Panc1 (cell line): ENCODE data around the gene HCN2. TPM values are rescaled to one million over a fixed set of nuclear protein-coding genes. Genes with fewer than 3 reads are reported as not detected.

Experiments
- ATAC-seq: fragments of 200-7000 bp; cut with Tn5 transposase; 2 replicates; pipeline ENCODE4 v1.9.1; 2020; ENCODE audit warnings: mild to moderate bottlenecking, moderate library complexity
- BruUV-seq: library from RNA; stranded (reverse); fragments of 400-500 nt; replicated peaks from 2 replicates; lab custom pipeline; 2021; lab: Mats Ljungman, UMichigan
- CTCF ChIA-PET: fragments of 300-600 bp; sonication (Branson Sonifier 250); formaldehyde crosslinking; loops from one replicate; lab custom pipeline; 2022; ENCODE audit warnings: antibody characterized with exemption; lab: Charles Lee
- POLR2A ChIA-PET: fragments of 300-600 bp; sonication (Branson Sonifier 250); formaldehyde crosslinking; loops from one replicate; lab custom pipeline; 2022; ENCODE audit warnings: antibody characterized with exemption; lab: Charles Lee
- DNase-seq: peaks from one replicate; pipeline ENCODE4 v3.0.0-alpha.2; 2010; ENCODE audit warnings: low read depth, low spot score
- H3K27ac ChIP-seq: 2 replicates; pipeline ENCODE4 v1.5.1; 2011; ENCODE audit warnings: mild to moderate bottlenecking, low read length, inconsistent platforms
- H3K27me3 ChIP-seq: fragments of 200-500 bp; sonication (Bioruptor generic); 2 replicates; pipeline ENCODE4 v1.6.0; 2014; ENCODE audit warnings: low read length, inconsistent platforms; ENCODE audit not compliant: control insufficient read depth, insufficient read depth
- H3K36me3 ChIP-seq: fragments of 200-500 bp; sonication (Bioruptor generic); 2 replicates; pipeline ENCODE4 v1.5.1; 2014; ENCODE audit warnings: inconsistent platforms, mild to moderate bottlenecking, low read length, moderate library complexity; ENCODE audit not compliant: control insufficient read depth, insufficient read depth
- H3K4me1 ChIP-seq: 2 replicates; pipeline ENCODE4 v1.5.1; 2011; ENCODE audit warnings: inconsistent platforms, mild to moderate bottlenecking, low read length, moderate library complexity; ENCODE audit not compliant: control insufficient read depth, insufficient read depth
- H3K4me3 ChIP-seq, 2 experiments: 2 replicates each; pipeline ENCODE4 v1.5.1; 2011 to 2012; ENCODE audit warnings: low read depth in 2 of 2, low read length in 2 of 2, mild to moderate bottlenecking in 2 of 2, inconsistent platforms in 1 of 2, moderate library complexity in 1 of 2
- H3K9me3 ChIP-seq: fragments of 200-500 bp; sonication (Bioruptor generic); 2 replicates; pipeline ENCODE4 v1.5.1; 2014; ENCODE audit warnings: low read depth, mild to moderate bottlenecking, inconsistent platforms, low read length, moderate library complexity; ENCODE audit not compliant: control insufficient read depth, insufficient read depth
- CTCF ChIP-seq: fragments of 450-650 bp; IDR thresholded peaks from 2 replicates; pipeline ENCODE4 v1.5.1; 2017; ENCODE audit warnings: mild to moderate bottlenecking
- POLR2AphosphoS5 ChIP-seq: IDR thresholded peaks from 2 replicates; pipeline ENCODE4 v1.6.1; 2012; ENCODE audit warnings: mild to moderate bottlenecking, low read depth, low read length, moderate library complexity
- REST ChIP-seq, 2 experiments: IDR thresholded peaks; 2 replicates each; pipeline ENCODE4 v1.6.1; 2011 to 2012; ENCODE audit warnings: low read depth in 2 of 2, control low read depth in 1 of 2, low read length in 1 of 2, mild to moderate bottlenecking in 1 of 2, moderate library complexity in 1 of 2; ENCODE audit not compliant: insufficient read depth in 1 of 2
- SIN3A ChIP-seq: IDR thresholded peaks from 2 replicates; pipeline ENCODE4 v1.6.1; 2012; ENCODE audit warnings: low read depth, mild to moderate bottlenecking, low read length, moderate library complexity, borderline replicate concordance; ENCODE audit not compliant: insufficient read depth
- TCF7L2 ChIP-seq: IDR thresholded peaks from 2 replicates; pipeline ENCODE4 v1.6.1; 2011; ENCODE audit warnings: mild to moderate bottlenecking, low read depth, low read length, inconsistent platforms
- in situ Hi-C: cut with HindIII; loops from 2 replicates; pipeline ENCODE4 v1.10.0; 2016; ENCODE audit warnings: low sequenced_read_pairs, low pct_unique_long_range_greater_than_20kb
- intact Hi-C: fragments of 100-400 bp; cut with micrococcal nuclease; formaldehyde crosslinking; loops from one replicate; pipeline ENCODE4 v1.10.0; 2022; ENCODE audit not compliant: unreplicated experiment
- total RNA-seq: library from RNA; stranded (reverse); gene quantifications from one replicate; pipeline ENCODE4 v1.2.1, GENCODE V29; 2021; ENCODE audit not compliant: unreplicated experiment

The HCN2 gene
- total RNA-seq, 1 experiment from 2014 or later: 15.1 TPM

GRCh38 chr19:585551-586110, 4.0 kb upstream of the HCN2 start:
- H3K4me3 ChIP-seq: no peak overlapping the region
- no peak for ATAC-seq
- H3K36me3 ChIP-seq: peaks cover 5% of the 10 kb centered on the region; the same call in 1 of the 2 replicates
- POLR2A ChIA-PET: no interaction called here
- H3K4me1 ChIP-seq: peaks cover 38% of the 10 kb centered on the region
- TF ChIP-seq TCF7L2: no peak
- TF ChIP-seq REST (IDR thresholded peaks at IDR 0.05; ENCODE audit: insufficient read depth in 1 of 2, low read depth in 2 of 2, low read length in 1 of 2): no peak
- no peak for TF ChIP-seq SIN3A
- no peak for TF ChIP-seq CTCF
- no peak; the same call in 1 of the 2 replicates for TF ChIP-seq POLR2AphosphoS5
- in situ Hi-C loops (no loop called here), intact Hi-C loops (no loop called here)
- BruUV-seq: no TSS peak
- CTCF ChIA-PET: no interaction called here
- DNase-seq: no peak
- peak overlapping the region; percentile 7; the same call in 1 of the 2 replicates for H3K27ac ChIP-seq
- no peaks in the 10 kb centered on the region for H3K9me3 ChIP-seq
- no peaks in the 10 kb centered on the region for H3K27me3 ChIP-seq

- in situ Hi-C loops (no loop called here), intact Hi-C loops (no loop called here)
- H3K4me3 ChIP-seq: peak overlapping the region in 1 of 2 experiments; percentile 29; a peak in 1 of 4 replicates
- H3K36me3 ChIP-seq: no peaks in the 10 kb centered on the region
- DNase-seq: no peak
- no peaks in the 10 kb centered on the region for H3K9me3 ChIP-seq
- H3K4me1 ChIP-seq: peaks cover 27% of the 10 kb centered on the region
- no TSS peak for BruUV-seq
- ChIA-PET POLR2A (no interaction called here), CTCF (no interaction called here)
- no peaks in the 10 kb centered on the region for H3K27me3 ChIP-seq
- no peak overlapping the region for H3K27ac ChIP-seq
- peak; percentile 84 for TF ChIP-seq CTCF
- TF ChIP-seq SIN3A: no peak
- no peak for TF ChIP-seq POLR2AphosphoS5
- TF ChIP-seq TCF7L2: peak; percentile 55
- TF ChIP-seq REST (IDR thresholded peaks at IDR 0.05; ENCODE audit: insufficient read depth in 1 of 2, low read depth in 2 of 2, low read length in 1 of 2): no peak
- ATAC-seq: peak; percentile 67
Observed at GRCh38 chr19:588093-588740, 1.5 kb upstream of the HCN2 start.
